ENCODE data around the gene PCYT2.

The PCYT2 gene

GRCh38 chr17:81863123-81863675, 48.0 kb downstream of the PCYT2 start:
- TF ChIP-seq, protein P1, sequence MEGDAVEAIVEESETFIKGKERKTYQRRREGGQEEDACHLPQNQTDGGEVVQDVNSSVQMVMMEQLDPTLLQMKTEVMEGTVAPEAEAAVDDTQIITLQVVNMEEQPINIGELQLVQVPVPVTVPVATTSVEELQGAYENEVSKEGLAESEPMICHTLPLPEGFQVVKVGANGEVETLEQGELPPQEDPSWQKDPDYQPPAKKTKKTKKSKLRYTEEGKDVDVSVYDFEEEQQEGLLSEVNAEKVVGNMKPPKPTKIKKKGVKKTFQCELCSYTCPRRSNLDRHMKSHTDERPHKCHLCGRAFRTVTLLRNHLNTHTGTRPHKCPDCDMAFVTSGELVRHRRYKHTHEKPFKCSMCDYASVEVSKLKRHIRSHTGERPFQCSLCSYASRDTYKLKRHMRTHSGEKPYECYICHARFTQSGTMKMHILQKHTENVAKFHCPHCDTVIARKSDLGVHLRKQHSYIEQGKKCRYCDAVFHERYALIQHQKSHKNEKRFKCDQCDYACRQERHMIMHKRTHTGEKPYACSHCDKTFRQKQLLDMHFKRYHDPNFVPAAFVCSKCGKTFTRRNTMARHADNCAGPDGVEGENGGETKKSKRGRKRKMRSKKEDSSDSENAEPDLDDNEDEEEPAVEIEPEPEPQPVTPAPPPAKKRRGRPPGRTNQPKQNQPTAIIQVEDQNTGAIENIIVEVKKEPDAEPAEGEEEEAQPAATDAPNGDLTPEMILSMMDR (IDR thresholded peaks at IDR 0.05; ENCODE audit: low read depth, low read length) = no peak
- no peak for DNase-seq (ENCODE audit: extremely low read depth, low read depth)

DNA sequence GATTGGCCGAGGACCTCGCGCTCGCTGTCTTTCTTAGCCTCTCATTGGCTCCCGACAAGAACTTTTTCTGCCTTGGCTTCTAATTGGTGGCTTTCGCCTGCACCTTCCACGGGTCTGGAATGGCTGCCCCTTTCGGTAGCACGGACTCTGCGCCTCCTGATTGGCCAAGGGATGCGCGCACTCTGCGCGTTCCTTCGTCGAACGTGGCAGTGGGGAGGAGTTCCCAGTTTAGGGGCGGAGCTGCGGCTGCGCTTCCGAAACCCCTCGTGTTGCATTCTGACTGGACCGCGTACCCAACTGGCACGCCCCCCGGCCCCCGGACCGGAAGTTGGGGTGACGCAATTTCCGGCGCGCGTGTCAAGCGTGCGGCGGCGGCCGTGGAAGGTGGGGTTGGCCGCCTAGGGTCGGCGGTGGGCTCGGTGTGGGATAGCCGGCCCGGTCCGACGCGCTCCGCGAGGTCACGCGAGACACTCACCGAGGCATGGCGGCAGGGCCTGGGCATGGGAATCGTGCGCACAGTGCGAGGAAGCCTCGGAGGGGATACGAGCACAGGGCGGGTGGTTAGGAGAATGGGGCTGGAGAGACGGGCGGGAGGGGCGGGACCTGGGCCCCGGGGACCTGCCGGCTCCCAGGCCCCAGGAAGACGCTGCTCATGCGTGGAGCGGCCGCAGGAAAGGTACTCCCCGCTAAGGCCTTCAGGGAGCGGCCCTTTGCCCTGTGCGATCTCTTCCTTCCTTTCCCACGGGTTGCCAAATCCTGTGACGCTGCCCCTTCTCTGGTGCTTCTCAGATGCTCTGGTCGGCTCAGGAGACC, 50.2 kb downstream of the PCYT2 start:
- DNase-seq (ENCODE audit: extremely low read depth, low read depth) = peak; percentile 100
- TF ChIP-seq, protein P1 (IDR thresholded peaks at IDR 0.05; ENCODE audit: low read depth, low read length) = no peak

DNA sequence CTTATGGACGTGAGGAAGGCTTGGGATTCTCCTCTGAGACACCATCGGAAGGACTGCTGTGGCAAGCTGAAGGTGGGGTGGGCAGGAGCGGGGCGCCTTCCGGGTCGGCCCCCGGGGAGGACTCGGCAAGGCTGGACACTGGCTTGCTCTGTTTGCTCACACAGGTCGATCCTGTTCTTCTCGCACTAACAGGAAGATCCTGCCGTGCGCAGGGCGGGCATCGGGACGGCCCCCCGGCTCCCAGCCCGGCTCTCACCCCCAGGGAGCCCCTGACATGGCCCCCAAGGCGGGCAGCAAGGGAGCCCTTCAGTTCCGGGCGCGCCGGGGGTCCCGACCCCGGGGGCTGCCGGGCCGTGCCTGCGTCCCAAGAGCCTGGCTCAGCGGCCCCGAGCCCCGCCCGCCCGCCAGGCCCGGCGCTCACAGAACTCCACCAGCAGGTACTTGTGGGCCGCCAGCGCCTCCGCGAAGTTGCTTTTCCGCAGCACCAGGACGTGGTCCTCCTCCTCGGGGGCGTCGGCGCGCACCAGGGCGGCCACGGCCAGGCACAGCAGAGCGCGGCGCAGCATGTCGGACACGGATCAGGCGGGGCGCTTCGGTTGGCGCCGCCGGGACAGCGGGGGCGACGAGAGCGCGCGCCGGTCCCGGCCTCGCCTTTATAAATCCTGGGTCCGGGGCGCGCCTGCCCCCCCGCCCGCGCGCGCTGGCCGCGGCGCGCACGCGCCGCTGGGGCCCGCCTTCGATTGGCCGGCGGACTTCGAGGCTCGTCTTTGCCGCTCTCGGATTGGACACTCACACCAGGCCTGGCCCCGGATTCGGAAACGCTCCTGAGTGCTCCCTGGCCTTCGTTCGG, 51.1 kb downstream of the PCYT2 start, which contains the start of gene P4HB:
Gene P4HB, minus strand, starts transcription at position 630 of the 850 bp plus-strand sequence. Its CDS starts 64 bp downstream, at position 566.
- DNase-seq (ENCODE audit: extremely low read depth, low read depth) = no peak
- TF ChIP-seq, protein P1 (IDR thresholded peaks at IDR 0.05; ENCODE audit: low read depth, low read length) = no peak; the same call in 1 of the 2 replicates

DNA sequence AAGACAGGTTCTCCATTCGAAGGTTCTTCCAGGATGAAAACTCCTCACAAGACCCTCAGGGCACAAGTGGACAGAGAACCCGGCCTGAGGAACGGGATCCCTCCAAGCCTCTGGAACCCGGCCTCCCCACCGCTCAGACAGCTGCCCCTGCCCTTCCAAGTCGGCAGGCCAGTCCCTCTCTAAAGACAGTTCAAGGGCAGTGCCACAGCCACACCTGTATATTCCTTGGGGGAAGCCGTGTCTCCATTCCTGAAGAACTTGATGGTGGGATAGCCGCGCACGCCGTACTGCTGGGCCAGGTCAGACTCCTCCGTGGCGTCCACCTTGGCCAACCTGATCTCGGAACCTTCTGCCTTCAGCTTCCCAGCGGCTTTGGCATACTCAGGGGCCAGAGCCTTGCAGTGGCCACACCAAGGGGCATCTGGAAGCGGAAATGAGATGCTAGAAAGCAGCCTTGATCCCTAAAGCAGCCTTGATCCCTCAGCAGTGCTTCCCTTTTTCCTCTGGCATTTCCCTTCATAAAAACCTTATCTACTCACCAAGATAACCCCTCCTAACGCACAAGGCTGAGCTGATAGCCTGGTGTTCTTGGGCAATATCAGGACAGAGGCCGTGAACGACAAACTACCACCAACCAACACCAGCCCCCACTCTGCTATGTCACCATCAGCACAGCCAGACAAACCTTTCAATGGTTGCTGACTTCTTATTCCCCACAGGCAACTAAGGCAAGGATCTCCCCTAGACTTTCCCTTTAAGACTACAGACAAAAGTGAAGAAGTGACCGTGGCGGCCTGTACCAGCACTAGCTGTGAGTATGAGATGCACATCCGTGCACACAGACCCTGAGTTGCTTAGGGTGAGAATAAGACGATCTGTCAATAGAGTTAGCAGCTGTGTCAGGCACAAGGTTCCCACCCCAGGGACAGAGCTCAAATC, 52.0 kb downstream of the PCYT2 start:
- TF ChIP-seq, protein P1 (IDR thresholded peaks at IDR 0.05; ENCODE audit: low read depth, low read length) = no peak
- DNase-seq (ENCODE audit: extremely low read depth, low read depth) = no peak

DNA sequence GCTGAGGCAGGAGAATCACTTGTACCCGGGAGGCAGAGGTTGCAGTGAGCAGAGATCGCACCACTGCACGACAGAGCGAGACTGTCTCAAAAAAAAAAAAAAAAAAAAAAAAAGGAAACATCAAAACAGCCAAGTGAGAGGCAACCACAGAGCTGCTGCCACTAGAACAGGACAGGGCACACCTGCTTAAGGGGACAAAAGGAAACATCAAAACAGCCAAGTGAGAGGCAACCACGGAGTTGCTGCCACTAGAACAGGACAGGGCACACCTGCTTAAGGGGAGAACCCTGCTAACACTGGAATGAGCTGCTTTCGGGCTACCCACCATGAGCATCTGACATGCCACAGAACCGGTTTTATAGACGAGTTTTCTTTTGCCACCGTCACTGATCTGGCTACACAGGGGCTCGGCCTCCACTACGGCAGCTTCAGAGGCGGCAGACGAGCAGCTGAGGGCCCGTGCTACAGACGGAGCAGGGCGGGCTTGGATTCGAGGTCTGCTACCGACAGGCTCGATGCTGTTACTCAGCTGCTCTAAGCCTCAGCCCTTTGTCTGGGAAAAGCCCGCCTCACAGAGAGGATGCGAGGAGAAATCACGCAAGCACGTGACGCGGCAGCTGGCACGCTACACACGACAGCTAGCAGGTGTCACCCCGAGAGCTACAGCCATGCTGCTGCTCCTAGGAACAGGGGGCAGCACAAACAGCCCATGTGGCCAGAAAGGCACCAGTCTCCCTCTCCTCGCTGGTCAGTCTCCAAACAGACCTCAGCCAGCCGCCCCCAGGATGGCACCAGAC, 52.8 kb downstream of the PCYT2 start:
- no peak for DNase-seq (ENCODE audit: extremely low read depth, low read depth)
- TF ChIP-seq, protein P1 (IDR thresholded peaks at IDR 0.05; ENCODE audit: low read depth, low read length) = no peak

Data from AG09319 (cell line).